ENCODE results near the gene ANTXR2.

GRCh38 chr4:80077639-80078038, 4.6 kb upstream of the ANTXR2 start:
- TF ChIP-seq POLR2A (IDR thresholded peaks at IDR 0.05) (no peak), POLR2AphosphoS5 (IDR thresholded peaks at IDR 0.05) (no peak), CTCF (IDR thresholded peaks at IDR 0.05) (no peak)

All from prostate gland (tissue), 2 donors.